ENCODE data around the gene KCNJ9.

- TF ChIP-seq, protein P1, sequence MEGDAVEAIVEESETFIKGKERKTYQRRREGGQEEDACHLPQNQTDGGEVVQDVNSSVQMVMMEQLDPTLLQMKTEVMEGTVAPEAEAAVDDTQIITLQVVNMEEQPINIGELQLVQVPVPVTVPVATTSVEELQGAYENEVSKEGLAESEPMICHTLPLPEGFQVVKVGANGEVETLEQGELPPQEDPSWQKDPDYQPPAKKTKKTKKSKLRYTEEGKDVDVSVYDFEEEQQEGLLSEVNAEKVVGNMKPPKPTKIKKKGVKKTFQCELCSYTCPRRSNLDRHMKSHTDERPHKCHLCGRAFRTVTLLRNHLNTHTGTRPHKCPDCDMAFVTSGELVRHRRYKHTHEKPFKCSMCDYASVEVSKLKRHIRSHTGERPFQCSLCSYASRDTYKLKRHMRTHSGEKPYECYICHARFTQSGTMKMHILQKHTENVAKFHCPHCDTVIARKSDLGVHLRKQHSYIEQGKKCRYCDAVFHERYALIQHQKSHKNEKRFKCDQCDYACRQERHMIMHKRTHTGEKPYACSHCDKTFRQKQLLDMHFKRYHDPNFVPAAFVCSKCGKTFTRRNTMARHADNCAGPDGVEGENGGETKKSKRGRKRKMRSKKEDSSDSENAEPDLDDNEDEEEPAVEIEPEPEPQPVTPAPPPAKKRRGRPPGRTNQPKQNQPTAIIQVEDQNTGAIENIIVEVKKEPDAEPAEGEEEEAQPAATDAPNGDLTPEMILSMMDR (IDR thresholded peaks at IDR 0.05), result no peak
- TF ChIP-seq EZH2 (IDR thresholded peaks at IDR 0.05; ENCODE audit: borderline replicate concordance, insufficient read depth, low read depth, low read length, poor library complexity, severe bottlenecking), result no peak
Measured at GRCh38 chr1:160104486-160104885, 23.1 kb downstream of the KCNJ9 start.
